ENCODE results near the gene SLC24A2.

GRCh38 chr9:19769213-19769612 lies 19.6 kb downstream of the SLC24A2 start:
- no peak for TF ChIP-seq POLR2A (IDR thresholded peaks at IDR 0.05)
- TF ChIP-seq CTCF (IDR thresholded peaks at IDR 0.05), result no peak
- no peak for TF ChIP-seq POLR2AphosphoS5 (IDR thresholded peaks at IDR 0.05)
- TF ChIP-seq EP300 (IDR thresholded peaks at IDR 0.05), result no peak

All from stomach (tissue), 4 donors.